Osteoblast (primary cell): ENCODE results near the gene POU4F3. TPM values are rescaled to one million over a fixed set of nuclear protein-coding genes. Genes with fewer than 3 reads are reported as not detected.

ENCODE experiments used
- DNase-seq: peaks from one replicate; pipeline ENCODE4 v3.0.0; 2011; ENCODE audit warnings: low spot score, mixed read lengths; ENCODE audit not compliant: insufficient read length; ENCODE audit errors: missing footprints
- H2AFZ ChIP-seq: 2 replicates; pipeline ENCODE4 v1.6.0; 2011; ENCODE audit warnings: mild to moderate bottlenecking, low read length
- H3K27ac ChIP-seq: 2 replicates; pipeline ENCODE4 v1.5.1; 2011; ENCODE audit warnings: mild to moderate bottlenecking, low read depth, low read length, moderate library complexity
- H3K27me3 ChIP-seq: 2 replicates; pipeline ENCODE4 v1.6.0; 2012; ENCODE audit warnings: mild to moderate bottlenecking, control low read depth, inconsistent platforms, low read length, moderate library complexity; ENCODE audit not compliant: insufficient read depth
- H3K36me3 ChIP-seq: 2 replicates; pipeline ENCODE4 v1.5.1; 2011; ENCODE audit warnings: mild to moderate bottlenecking, low read length, control low read depth, moderate library complexity; ENCODE audit not compliant: insufficient read depth
- H3K4me1 ChIP-seq: 2 replicates; pipeline ENCODE4 v1.5.1; 2011; ENCODE audit warnings: mild to moderate bottlenecking, low read length, control low read depth, moderate library complexity; ENCODE audit not compliant: insufficient read depth
- H3K4me2 ChIP-seq: 2 replicates; pipeline ENCODE4 v1.6.0; 2011; ENCODE audit warnings: mild to moderate bottlenecking, low read length; ENCODE audit not compliant: insufficient read depth
- H3K4me3 ChIP-seq: fragments of 200-600 bp; sonication (generic); 3 replicates; pipeline ENCODE4 v1.5.1; 2012; ENCODE audit warnings: mild to moderate bottlenecking, low read length, inconsistent platforms; ENCODE audit not compliant: insufficient read depth
- H3K79me2 ChIP-seq: 2 replicates; pipeline ENCODE4 v1.6.0; 2012; ENCODE audit warnings: mild to moderate bottlenecking, low read length, control low read depth, inconsistent platforms; ENCODE audit not compliant: insufficient read depth
- H3K9me3 ChIP-seq: 2 replicates; pipeline ENCODE4 v1.5.1; 2011; ENCODE audit warnings: low read depth, low read length, control low read depth
- H4K20me1 ChIP-seq: 2 replicates; pipeline ENCODE4 v1.6.0; 2012; ENCODE audit warnings: mild to moderate bottlenecking, low read length, control low read depth; ENCODE audit not compliant: insufficient read depth
- CTCF ChIP-seq: IDR thresholded peaks from 2 replicates; pipeline ENCODE4 v1.5.1; 2011; ENCODE audit warnings: mild to moderate bottlenecking, low read depth, low read length, moderate library complexity; ENCODE audit errors: extremely low read depth
- total RNA-seq: library from RNA; depleted of rRNA; stranded (reverse); fragments of >200 nt; gene quantifications from 2 replicates; pipeline ENCODE4 v1.2.3, GENCODE V29; 2012

Gene POU4F3
- total RNA-seq, 1 donor = under 0.01 TPM

GRCh38 chr5:146341854-146342253 is 3.2 kb downstream of the POU4F3 start:
- no peak overlapping the region for H3K27ac ChIP-seq
- no peak for TF ChIP-seq CTCF
- H3K36me3 ChIP-seq = no peaks in the 10 kb centered on the region
- H3K4me2 ChIP-seq = no peak overlapping the region
- DNase-seq = no peak
- H3K9me3 ChIP-seq = no peaks in the 10 kb centered on the region
- peaks cover 100% of the 10 kb centered on the region for H3K27me3 ChIP-seq
- no peak overlapping the region for H2AFZ ChIP-seq
- no peak overlapping the region for H3K4me3 ChIP-seq
- no peaks in the 10 kb centered on the region for H4K20me1 ChIP-seq
- H3K4me1 ChIP-seq = peaks cover 4% of the 10 kb centered on the region
- H3K79me2 ChIP-seq = no peaks in the 10 kb centered on the region

GRCh38 chr5:146342519-146342881 is 3.9 kb downstream of the POU4F3 start:
- TF ChIP-seq CTCF = no peak
- DNase-seq = no peak
- H3K4me3 ChIP-seq = no peak overlapping the region
- peaks cover 4% of the 10 kb centered on the region for H3K4me1 ChIP-seq
- no peak overlapping the region for H3K4me2 ChIP-seq
- no peaks in the 10 kb centered on the region for H4K20me1 ChIP-seq
- no peaks in the 10 kb centered on the region for H3K36me3 ChIP-seq
- no peaks in the 10 kb centered on the region for H3K79me2 ChIP-seq
- H3K9me3 ChIP-seq = no peaks in the 10 kb centered on the region
- H3K27me3 ChIP-seq = peaks cover 98% of the 10 kb centered on the region
- H3K27ac ChIP-seq = no peak overlapping the region
- no peak overlapping the region for H2AFZ ChIP-seq

GRCh38 chr5:146342882-146343865 is 4.5 kb downstream of the POU4F3 start:
- no peaks in the 10 kb centered on the region for H3K36me3 ChIP-seq
- H3K27me3 ChIP-seq = peaks cover 92% of the 10 kb centered on the region
- no peaks in the 10 kb centered on the region for H3K79me2 ChIP-seq
- no peaks in the 10 kb centered on the region for H4K20me1 ChIP-seq
- no peak overlapping the region for H3K4me3 ChIP-seq
- H3K4me1 ChIP-seq = peaks cover 4% of the 10 kb centered on the region
- no peak overlapping the region for H3K27ac ChIP-seq
- H2AFZ ChIP-seq = no peak overlapping the region
- DNase-seq = no peak
- no peaks in the 10 kb centered on the region for H3K9me3 ChIP-seq
- no peak overlapping the region for H3K4me2 ChIP-seq
- TF ChIP-seq CTCF = no peak
